Measurements from ENCODE around the gene SOX1.

DNA sequence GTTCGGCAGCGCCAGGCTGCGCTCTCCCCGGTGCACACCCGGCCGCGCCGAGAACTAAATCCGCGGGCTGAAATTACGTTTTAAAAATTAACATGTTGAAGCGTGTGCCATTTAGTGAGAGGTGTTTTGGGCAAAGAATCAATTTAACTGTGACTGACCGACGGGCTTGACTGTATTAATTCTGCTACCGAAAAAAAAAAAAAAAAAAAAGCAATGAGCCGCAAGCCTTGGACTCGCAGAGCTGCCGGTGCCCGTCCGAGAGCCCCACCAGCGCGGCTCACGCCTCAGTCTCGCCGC, 9.6 kb upstream of the SOX1 start:
- TF ChIP-seq, protein P1, sequence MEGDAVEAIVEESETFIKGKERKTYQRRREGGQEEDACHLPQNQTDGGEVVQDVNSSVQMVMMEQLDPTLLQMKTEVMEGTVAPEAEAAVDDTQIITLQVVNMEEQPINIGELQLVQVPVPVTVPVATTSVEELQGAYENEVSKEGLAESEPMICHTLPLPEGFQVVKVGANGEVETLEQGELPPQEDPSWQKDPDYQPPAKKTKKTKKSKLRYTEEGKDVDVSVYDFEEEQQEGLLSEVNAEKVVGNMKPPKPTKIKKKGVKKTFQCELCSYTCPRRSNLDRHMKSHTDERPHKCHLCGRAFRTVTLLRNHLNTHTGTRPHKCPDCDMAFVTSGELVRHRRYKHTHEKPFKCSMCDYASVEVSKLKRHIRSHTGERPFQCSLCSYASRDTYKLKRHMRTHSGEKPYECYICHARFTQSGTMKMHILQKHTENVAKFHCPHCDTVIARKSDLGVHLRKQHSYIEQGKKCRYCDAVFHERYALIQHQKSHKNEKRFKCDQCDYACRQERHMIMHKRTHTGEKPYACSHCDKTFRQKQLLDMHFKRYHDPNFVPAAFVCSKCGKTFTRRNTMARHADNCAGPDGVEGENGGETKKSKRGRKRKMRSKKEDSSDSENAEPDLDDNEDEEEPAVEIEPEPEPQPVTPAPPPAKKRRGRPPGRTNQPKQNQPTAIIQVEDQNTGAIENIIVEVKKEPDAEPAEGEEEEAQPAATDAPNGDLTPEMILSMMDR (conservative IDR thresholded peaks at IDR 0.05; ENCODE audit: low read length): no peak
- TF ChIP-seq EZH2phosphoT487 (IDR thresholded peaks at IDR 0.05; ENCODE audit: borderline replicate concordance, low read depth, low read length): no peak

Measured in OCI-LY7 (cell line).